HG03442 (cell line): ENCODE data around the gene NBPF3.
"Not testable (repeated sequence)": the region's sequence is repeated elsewhere in the genome, so short reads cannot be mapped to it uniquely, and the experiment has no call there.

ENCODE experiments used
- ATAC-seq: cut with Tn5 transposase; IDR thresholded peaks from one replicate; pipeline ENCODE4 v1.9.1; 2021; ENCODE audit warnings: mild to moderate bottlenecking, moderate library complexity; ENCODE audit not compliant: unreplicated experiment

NBPF3 gene

GRCh38 chr1:21517161-21517589 is 77.2 kb downstream of the NBPF3 start:
- ATAC-seq = no peak

DNA sequence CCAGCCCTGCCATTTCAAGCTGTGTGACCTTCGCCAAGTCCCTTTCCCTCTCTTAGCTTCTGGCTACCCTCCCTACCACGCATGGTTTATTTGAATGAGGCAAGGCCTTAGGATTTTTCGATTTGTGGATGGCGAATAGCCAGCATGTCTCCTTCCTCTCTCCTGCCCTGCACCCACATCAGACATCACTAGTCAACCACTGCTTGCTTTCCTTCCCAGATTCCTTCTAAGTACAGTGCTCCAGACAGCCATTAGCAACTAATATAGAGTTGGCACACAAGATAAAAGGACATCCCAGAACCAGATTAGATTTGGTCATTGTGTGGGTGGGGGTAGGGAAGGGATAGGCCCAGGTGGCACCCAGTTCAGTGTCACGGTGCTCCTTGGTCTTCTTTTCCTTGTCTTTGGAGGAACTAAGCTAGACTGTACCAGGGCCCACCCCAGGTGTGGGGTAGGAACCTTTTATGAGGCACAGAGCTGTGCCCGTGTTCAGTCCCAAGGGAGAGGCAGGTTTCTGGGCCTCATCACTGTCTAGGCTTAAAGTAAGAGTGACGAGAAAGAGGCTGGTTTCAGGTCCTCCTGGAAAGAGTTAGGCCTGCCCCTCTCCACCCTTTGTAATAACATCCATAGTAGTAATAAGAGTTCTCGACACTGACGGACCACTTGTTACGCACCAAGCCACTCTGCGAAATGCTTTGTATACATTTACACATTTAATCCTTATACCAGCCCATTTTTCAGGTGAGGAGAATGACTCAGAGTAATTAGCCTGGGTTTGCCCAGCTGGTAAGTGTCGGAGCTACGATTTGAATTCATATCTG is 77.9 kb downstream of the NBPF3 start:
- ATAC-seq = no peak

DNA sequence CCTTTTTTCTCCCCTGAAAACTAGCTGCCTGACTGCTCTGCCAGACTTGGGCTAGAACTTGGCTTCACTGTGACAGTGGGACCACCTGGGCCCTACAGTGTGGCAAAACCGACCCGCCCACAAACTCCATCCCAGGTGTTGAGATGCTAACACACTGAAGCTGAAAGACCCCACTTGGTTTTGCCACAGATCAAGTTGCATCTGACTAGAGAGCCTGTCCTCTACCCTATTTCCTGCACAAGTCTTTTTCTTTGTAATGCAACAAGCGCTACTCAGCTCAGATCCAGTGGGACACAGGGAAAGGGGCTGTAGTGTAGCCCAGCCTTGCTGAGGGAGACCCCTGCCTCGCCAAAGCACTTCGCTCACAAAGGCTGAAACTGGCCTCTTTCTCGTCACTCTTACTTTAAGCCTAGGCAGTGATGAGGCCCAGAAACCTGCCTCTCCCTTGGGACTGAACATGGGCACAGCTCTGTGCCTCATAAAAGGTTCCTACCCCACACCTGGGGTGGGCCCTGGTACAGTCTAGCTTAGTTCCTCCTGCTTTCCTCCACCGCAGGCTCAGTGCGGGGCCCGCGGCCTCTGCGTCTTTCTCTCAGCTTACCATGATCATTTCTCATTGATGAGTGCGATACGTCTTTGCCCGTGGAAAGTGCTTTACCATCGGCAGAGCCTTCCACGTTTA is 79.0 kb downstream of the NBPF3 start:
- no peak for ATAC-seq

DNA sequence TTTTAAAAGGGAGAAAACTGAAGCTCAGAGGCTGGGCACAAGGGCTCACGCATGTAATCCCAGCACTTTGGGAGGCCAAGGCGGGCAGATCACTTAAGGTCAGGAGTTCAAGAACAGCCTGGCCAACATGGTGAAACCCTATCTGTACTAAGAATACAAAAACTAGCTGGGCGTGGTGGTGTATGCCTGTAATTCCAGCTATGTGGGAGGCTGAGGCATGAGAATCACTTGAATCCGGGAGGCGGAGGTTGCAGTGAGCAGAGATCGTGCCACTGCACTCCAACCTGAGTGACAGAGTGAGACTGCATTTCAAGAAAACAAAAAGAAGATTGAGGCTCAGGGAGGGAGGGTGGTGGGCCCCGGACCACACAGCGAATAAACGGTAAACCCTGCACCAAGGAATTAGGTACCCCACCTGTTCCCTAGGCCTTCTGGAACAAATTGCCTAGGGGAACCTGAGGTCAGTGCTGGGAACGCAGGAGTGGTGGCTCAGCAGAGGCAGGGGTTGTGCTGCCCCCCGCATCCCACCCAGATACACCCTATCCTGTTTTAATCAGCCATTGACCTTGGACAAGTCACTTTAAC is 79.6 kb downstream of the NBPF3 start:
- not testable (repeated sequence) for ATAC-seq

DNA sequence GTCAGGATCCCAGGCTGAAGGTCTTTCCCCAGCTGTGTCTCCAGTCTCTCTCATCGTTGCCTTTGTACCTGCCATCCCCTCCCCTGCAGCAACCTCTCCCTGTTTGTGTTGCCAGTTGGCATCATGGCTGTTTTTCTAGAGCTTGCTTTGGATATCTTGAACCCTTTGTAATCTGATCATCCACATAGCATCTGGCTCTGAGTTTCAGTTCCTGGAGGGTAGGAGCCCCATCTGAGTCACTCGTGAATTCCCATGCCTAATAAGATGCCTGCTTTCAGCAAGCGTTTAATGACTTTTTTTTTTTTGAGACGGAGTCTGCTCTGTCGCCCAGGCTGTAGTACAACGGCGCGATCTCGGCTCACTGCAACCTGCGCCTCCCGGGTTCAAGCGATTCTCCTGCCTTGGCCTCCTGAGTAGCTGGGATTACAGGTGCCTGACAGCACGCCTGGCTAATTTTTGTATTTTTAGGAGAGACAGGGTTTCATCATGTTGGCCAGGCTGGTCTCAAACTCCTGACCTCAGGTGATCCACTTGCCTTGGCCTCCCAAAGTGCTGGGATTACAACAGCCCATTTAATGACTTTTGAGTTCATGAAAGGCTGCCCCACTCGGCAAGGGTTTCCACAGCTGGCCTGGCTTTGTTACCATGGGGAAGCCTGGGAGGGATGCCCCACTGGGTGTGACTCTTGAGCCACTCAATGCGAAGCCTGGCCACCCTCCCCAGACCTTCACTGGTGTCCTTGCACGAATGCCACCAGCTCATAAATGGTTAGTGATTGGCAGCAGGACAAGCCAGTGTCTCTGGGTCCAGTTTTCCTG is 81.2 kb downstream of the NBPF3 start:
- no peak for ATAC-seq

GRCh38 chr1:21521717-21522060 is 81.8 kb downstream of the NBPF3 start:
- ATAC-seq = no peak

DNA sequence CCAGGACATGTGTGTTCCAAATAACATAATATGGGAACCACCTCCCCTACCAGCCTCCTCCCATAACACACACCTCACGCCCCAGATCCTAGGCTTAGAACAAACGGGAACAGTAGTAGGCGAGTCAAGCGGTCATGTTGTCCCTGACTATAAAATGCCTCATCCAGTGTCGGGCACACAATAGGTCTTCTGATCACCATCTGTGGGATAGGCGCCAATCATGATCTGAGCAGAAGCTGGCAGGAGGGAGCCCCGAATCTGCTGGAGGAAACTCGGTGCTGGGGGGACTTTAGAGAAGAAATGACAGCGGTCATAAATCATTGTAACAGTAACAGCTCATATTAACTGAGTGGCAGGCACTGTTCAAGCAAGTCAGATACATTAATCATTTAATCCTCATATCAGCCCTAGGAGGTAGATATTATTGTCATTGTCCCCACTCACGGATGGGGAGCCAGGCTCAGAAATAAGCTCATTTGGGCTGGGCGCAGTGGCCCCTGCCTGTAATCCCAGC is 82.6 kb downstream of the NBPF3 start:
- no peak for ATAC-seq

GRCh38 chr1:21523297-21523813 is 83.4 kb downstream of the NBPF3 start:
- ATAC-seq = no peak

GRCh38 chr1:21524220-21524619 is 84.3 kb downstream of the NBPF3 start:
- ATAC-seq = no peak

DNA sequence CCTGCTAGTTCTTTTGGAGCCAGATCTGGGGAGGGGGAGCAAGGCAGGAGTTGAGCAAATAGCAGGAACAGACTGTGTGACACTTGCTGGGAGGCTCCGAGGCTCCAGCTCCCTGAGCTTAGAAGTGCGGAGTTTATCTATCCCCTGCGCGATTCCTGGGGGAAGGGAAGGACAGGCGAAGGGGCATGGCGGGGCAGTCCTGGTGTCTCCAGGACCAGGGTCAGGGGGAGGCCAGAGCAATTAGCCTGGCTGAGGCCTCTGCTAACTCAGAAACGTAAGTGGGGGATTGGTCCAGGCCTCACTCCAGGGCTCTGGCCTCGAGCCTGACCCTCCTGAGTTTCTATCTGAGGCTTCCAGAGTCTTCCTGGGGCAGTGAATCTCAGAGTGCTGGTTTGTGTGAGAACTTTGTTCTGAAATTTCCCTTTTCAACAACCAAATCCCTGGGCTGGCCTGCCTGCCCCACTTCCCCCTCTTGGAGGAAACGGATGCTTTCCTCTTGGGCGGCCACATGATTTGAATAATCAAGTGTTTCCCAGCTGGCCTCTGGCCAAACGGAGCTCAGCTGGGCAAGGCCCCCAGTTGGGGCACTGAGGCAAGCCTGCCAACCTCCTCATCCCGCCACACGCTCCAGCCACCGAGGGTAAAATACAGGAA is 84.9 kb downstream of the NBPF3 start:
- no peak for ATAC-seq

- no peak for ATAC-seq
Measured at GRCh38 chr1:21525340-21525717, 85.4 kb downstream of the NBPF3 start.

- ATAC-seq = no peak
Measured at GRCh38 chr1:21526441-21526840, 86.5 kb downstream of the NBPF3 start.

DNA sequence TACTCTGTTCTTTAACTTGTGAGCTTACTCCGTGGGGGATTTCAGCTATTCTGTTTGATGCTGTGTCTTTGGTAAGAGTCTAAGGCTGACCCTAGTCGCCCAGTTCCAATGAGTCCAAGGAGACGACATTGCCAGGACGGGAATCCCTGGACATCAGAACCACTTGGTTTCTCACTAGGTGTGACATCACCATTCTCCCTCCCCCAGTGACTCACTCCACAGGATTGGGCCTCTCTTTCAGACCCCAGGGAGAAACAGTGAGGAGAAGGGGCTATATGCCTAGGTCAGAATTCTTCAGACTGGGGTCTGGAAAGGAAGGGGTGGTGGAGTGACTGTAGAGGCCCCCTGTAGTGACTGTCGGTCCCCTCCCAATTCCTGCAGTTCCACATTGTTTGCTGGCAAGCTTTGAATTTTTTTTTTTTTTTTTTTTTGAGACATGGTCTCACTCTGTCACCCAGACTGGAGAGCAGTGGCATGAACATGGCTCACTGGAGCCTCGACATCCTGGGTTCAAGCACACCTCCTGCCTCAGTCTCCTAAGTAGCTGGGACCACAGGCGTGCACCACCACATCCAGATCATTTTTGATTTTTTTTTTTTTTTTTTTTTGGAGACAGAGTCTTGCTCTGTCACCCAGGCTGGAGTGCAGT is 90.6 kb downstream of the NBPF3 start:
- ATAC-seq = no peak

DNA sequence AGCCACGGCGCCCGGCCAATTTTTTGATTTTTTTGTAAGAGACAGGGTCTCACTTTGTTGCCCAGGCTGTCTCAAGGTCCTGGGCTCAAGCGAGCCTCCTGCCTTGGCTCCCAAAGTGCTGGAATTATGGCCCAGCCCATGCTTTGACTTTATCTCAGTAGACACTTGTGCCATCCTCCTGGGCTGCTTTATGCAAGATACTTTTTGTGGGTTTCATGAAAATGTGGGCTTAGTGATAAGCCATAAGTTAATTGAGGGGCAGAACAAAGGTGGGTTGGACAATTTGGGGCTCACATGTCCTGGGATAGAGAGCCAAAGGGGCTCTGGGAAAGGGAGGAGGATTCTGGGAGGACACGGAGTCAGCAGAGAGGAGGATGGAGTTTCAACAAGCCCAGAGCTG is 91.3 kb downstream of the NBPF3 start:
- ATAC-seq = no peak

DNA sequence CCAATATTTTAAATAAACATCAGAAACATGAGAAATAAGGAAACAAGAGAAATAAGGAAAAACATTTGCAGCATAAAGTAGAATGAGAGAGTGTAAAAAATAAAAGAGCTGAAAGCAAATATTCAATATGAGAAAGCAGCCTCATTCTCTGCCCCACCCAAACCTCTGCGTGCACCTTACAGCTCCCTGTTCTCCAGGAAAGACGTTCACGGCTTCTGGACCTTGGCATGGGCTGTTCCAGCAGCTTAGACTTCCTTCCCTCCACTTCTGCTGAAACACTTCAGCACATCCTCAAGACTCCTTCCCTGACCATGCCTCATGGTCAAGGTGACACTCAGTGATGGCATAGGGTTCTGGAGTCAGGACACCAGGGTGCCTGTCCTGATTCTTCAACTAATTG is 92.6 kb downstream of the NBPF3 start:
- ATAC-seq = no peak

DNA sequence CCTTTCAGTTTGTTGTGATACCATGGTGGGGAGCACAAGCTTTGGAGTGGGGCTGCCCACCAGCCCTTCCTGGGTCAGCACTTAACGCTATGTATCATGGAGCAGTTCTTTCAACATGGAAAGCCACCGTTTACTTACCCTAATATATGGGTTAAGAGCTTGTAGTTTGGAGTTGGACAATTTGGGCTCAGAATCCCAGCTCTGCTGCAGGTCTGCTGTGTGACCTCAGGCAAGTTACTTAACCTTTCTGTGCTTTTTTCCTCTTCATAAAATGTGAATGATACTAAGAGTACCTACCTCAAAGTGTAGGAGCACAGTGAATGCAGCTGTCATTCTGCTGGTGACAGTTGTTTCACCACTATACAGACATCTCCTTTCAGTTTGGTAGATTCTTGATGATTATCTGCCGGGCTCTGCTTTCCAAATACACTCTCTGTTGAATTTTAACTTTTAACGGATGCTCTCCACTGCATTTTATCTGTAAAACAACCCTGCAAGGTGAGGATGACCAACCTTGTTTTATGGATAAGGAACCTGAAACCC is 93.1 kb downstream of the NBPF3 start:
- no peak for ATAC-seq

DNA sequence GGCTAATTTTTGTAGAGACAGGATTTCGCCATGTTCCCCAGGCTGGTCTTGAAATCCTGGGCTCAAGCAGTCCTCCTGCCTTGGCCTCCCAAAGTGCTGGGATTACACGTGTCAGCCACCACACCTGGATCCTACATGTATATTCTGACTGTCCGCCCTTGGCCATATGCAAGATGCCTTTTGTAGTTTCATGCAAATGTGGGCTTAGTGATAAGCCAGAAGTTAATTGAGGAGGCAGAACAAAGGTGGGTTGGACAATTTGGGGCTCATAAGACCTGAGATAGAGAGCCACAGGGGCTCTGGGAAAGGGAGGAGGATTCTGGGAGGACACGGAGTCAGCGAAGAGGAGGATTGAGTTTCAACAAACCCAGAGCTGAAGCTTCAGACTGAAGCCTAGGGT is 94.2 kb downstream of the NBPF3 start:
- no peak for ATAC-seq
